ENCODE data around the gene UBN1.

Gene UBN1

DNA sequence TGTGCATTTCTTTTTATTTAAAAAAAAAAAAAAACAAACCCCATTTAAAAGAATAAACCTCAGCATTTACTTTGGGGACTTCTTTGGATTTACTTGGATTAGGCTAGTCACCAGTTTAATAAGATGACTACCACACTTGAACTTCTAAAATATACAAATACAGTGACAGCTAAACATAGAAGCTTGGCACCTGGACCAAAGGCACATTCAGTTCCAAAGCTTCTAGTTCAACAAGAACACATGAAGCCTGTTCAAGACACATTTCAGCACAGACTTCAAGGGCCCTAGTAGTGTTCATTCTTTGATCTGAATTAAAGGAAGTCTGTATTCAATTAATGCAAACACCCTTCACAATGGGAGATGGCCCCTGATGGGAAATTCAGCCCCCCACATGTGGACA lies 33.2 kb upstream of the UBN1 start:
- DNase-seq (ENCODE audit: low read depth in 1 of 2, low spot score in 1 of 2): no peak

DNA sequence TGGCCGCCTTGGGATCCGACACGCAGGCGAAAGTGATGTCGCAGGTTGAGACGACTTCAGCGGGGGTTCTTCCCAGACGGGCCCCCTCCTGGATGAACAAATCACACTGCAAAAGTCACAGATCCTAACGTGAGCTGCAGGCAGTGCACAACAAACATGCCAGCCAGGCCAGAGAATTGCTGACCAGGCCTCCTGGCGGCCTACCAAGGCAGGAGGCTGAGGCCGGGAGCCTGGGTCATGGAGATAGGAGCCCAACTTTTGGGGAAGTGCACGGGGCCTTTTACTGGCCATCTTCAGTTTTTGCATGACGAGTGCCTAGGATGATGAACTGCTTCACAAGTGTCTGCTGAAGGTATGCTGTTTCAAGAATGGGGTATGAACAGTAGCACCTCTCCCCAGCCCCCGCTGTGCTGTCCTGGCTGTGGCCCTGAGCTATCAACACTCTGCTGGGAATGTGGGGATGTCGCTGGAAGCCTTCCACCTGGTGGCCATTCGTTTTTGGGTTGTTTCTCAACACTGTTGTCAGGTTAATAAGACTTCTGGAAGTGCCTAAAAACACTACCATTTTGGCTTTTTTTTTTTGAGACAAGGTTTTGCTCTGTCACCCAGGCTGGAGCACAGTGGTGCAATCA lies 32.6 kb upstream of the UBN1 start:
- no peak for DNase-seq (ENCODE audit: low read depth in 1 of 2, low spot score in 1 of 2)

DNA sequence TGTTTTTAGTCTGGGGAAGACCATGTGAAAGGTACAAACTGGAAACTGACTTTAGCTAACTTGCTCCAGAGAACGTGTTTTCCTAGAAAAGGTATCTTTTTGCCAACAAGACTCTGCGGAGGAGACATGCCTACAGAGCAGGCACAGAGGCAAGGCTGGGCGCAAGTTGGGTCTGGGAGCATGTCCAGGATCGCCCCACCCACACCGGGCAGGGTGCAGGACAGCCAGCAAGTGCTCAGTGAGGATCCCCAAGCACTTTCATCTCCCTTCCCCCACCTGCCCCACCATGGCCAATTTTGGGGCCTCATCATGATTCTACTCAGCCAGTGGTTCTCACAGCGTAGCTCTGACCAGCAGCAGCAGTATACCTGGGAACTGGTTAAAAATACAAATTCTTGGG lies 26.6 kb upstream of the UBN1 start:
- DNase-seq (ENCODE audit: low read depth in 1 of 2, low spot score in 1 of 2): no peak

DNA sequence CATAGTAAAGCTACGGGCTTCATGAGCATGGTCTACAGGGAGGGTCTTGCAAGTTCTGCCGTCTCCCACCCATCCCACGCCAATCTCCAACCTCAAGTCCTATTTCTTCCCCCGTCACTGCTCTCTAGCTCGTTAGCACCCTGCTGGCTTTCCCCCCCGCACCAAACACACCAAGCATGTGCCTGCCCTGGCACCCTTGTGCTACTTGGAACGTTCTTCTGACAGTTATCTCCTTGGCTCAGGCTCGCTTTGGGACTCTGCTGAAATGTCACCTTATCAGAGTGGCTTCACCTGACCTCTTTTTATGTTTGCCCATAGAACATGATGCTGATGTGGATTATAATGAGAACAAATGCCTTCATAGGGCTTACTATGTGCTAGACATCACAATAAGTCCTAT lies 22.1 kb upstream of the UBN1 start:
- no peak for DNase-seq (ENCODE audit: low read depth in 1 of 2, low spot score in 1 of 2)

DNA sequence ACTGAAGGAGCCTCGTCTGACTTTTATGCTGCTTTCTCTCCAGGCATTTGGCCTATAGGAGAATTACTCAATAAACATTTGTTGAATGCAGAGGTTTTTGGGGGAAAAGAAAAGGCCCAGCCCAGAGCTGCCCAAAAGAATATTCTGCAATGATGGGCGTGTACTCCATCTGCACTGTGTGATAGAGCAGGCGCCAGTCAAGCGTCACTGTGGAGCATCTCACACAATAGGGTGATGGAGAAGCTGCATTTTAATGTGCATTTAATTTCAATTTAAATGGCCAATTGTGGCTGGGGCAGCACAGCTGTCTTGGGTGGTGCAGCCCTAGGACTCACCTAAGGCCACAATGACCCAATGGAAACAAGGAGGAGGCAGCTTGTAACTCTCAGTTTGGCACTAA lies 20.8 kb upstream of the UBN1 start:
- no peak for DNase-seq (ENCODE audit: low read depth in 1 of 2, low spot score in 1 of 2)

DNA sequence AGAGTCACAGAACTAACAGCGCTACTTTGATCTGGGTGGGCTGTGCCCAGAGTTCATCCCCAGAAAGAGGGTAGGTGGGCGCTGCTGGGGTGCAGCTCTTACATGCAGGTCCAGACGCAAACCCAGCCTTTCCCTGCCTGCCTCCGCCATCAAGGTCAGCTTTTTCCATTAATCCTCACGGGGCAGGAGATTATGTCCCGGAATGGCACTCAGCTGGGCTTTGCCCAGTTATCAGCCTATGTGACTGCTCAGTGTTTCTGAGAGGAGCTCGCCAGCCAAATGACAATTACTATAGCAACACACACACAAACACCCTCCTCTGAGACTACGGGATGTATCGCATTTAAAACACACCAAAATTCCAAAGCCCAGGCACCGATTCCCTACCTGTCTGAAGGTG lies 20.3 kb upstream of the UBN1 start:
- no peak for DNase-seq (ENCODE audit: low read depth in 1 of 2, low spot score in 1 of 2)

DNA sequence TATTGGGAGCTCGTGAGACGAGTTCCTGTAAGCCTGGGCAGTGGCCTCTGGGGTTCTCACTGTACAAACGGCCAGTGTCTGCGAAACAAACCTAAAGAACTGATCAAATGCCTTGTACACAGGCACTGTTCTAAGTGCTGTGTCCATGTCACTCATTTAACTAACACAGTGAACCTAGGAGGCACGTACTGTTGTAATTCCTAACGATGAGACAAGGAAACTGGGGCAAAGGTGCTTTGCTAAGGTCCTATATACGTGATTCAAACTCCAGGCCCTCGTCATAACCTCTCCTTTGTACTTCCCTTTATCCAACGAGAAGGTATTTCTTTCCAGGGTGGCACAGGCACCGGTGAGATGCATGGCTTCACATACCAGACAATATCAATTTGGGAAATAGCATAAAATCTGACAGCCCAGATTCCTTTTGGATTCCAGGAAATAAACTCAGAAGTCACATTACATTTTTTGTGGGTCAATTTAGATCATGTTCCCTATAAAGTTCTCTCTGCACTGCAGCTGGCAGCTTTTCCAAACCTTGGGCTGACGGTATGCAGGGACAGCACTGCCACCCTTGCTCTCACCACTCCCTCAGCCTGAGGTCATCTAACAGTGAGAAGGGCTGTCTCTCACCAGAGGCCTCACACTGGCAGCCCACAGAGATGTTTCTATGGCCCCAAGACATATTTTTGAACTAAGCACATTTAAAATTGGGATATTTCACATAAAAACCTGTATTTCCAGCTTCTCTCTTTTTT lies 18.5 kb upstream of the UBN1 start:
- no peak for DNase-seq (ENCODE audit: low read depth in 1 of 2, low spot score in 1 of 2)

DNA sequence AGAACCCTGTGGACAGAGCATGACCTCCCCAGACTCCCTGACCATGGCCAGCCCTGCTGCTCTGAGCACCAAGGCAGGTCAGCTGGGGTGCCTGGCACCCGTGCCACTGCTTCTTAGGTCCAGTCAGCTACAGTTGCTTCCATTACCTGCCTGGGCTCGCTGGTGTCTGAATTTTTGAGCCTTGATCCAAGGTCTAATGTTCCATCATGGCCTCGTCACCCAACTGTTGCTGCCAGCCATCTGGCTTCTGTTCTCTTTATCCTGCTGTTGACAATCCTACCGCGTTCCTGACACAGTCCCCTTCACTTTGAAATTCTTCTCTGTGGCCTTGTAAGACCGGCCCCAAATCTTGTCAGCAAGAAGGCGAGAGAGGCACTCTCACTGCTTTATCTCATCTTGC lies 16.9 kb upstream of the UBN1 start:
- no peak for DNase-seq (ENCODE audit: low read depth in 1 of 2, low spot score in 1 of 2)

DNA sequence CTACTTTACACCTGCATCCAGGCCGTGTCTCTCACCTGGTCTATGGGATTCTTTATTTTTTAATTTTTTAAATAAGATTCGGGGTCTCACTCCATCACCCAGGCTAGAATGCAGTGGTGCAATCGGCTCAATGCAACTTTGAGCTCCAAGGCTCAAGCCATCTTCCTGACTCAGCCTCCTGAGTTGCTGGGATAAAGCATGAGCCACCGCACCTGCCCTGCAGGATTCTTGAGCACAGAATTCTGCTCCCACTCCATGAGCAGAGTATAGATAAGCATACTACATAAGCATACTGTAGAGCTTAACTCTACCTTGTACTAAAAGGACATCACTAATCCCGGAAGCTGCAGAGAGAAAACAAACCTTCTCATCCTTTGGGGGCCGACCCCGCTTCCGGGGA lies 15.7 kb upstream of the UBN1 start:
- DNase-seq (ENCODE audit: low read depth in 1 of 2, low spot score in 1 of 2): no peak

DNA sequence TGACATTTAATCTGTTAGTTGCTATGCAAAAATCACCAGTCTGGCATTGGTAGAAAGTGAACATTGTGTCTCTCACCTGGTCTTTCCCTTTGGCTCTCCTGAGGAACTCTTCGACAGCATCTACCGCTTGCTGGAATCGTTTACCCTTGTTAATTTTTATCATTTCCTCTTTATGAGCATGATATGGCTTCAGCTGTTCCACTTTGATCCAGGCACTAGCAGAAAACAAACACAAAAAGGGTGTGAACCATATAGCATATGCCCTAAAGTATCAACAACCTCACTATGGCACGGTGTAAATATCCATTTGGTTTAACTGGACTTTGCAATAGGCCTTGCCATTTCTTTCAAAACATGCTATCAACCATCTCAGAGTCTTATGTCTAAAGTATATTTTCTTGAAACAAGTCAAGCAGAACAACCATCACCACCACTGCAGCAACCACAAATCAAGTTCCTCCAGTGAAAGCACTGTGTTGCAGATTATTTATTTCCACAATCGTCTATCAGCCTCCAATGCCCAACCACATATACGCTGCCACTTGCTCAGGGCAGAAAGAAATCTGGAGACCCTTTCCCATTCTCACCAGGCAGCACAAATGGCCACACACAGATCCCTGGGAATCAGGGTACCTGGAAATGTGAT lies 14.5 kb upstream of the UBN1 start:
- no peak for DNase-seq (ENCODE audit: low read depth in 1 of 2, low spot score in 1 of 2)

DNA sequence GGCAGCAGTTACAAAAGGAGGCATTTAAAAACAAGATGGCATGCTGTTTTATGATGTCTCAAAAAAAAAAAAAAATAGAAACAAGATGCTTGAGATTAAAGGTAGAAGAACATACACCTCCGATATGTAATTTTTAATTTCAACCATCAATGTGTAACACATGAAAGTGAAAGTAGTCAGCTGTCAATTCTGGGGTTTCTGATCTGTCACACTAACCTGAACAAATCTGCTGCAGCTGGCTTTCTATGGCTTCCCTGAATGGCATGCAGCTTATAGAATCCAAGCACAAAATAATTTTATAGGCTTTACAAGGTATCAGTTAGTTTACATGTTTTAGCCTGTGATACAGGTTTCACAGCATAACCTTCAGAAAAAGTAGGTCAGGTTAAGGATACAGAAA lies 13.7 kb upstream of the UBN1 start:
- DNase-seq (ENCODE audit: low read depth in 1 of 2, low spot score in 1 of 2): no peak

DNA sequence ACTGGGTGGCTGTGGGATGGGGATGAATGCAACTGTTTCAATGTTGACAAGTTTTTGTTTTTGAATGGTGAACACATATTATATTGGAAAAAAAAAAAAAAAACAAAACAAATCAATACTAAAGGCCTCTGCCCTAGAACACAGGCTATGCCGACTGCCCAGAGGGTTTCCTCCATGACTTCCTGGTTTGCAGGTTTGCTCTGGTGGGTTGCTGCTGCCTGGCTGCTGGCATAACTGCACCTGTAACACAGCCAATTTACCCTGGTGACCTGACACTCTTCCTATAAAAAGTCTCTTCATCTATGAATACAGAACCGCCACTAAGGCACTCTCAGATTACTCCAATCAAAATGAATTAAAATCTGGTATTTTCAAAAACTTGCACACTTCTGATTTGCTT lies 10.6 kb upstream of the UBN1 start:
- DNase-seq (ENCODE audit: low read depth in 1 of 2, low spot score in 1 of 2): no peak

DNA sequence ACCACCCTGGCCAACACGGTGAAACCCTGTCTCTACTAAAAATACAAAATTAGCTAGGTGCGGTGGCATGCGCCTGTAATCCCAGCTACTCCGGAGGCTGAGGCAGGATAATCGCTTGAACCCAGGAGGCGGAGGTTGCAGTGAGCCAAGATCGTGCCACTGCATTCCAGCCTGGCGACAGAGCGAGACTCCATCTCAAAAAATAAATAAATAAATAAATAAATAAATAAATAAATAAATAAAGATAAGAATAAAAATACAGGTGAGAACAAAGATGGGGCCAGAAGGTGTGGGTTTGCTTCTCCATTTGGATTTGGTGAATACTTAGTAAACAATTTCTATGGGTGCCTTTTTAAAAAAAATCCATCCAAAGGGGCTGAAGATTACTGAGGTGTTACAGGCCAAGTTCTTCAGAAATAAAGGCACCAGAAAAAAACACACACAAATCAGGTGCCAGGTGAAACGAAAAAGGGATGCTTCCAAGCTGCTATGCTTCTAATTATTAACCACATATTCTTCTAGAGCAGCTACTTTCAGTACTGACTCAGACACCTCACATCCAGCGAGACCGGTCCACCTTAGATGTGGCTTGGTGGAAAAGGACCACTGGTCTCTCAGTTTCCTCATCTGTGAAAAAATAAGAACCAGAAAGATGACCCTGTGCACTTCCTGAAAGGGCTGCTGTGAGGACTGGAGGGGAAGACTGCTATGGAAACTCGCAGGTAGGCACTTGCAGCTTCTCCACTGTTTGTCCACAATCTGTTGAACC lies 9.4 kb upstream of the UBN1 start:
- no peak for DNase-seq (ENCODE audit: low read depth in 1 of 2, low spot score in 1 of 2)

DNA sequence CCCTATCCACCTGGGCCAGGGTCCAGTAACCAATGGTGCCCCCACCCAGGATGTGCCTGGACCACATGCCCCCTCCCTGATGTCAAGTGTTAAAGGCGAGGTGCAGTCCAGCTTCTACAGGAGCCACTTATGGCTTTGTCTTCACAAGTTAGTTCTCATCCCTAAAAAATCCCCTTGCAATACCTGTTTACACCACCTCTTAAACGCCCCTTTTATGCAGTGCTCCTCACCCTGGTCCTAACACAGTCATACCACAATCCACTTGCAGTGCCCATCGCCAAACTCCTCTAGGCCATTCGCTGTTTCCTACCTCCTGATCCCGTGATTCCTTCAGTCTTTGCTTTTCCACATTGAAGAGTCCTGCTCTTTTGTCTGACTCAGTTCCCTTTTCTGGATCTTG lies 7.3 kb upstream of the UBN1 start:
- no peak for DNase-seq (ENCODE audit: low read depth in 1 of 2, low spot score in 1 of 2)

DNA sequence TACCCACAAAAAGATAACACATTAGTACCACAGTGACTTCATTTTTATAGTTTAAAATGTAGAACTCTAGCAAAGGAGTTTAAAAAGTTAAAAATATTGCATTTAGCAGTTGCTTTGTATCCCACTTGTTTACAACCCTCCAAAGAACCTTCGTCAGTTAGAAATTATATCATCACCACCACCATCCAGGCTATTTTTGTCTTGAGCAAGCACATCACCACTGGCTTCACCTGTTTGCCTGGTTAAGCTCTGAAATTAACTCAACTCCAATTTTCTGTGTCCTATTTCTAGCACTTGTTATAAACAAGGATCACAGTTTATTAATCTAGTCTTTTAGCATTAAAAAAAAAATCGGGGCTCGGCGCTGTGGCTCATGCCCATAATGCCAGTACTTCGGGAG lies 6.3 kb upstream of the UBN1 start:
- no peak for DNase-seq (ENCODE audit: low read depth in 1 of 2, low spot score in 1 of 2)

DNA sequence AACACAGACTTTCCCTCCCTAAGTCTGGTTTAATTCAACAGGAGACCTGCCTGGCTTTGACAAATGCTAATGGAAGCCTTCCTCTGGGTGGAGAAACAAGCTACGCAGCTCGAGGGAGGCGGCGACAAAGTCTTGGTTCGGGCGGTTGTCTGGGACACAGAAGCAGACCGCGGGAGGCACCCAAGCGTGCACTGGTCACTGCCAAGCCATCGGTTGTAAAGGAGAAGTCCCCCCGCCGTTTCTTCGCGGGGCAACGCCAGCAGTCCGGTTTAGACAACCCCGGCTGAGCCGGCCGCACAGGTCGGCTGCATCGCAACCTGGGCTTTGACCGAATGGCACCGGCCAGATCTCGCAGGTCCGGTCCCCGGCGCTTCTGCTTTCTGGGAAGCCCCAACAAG lies 779 bp upstream of the UBN1 start:
- DNase-seq (ENCODE audit: low read depth in 1 of 2, low spot score in 1 of 2): no peak

DNA sequence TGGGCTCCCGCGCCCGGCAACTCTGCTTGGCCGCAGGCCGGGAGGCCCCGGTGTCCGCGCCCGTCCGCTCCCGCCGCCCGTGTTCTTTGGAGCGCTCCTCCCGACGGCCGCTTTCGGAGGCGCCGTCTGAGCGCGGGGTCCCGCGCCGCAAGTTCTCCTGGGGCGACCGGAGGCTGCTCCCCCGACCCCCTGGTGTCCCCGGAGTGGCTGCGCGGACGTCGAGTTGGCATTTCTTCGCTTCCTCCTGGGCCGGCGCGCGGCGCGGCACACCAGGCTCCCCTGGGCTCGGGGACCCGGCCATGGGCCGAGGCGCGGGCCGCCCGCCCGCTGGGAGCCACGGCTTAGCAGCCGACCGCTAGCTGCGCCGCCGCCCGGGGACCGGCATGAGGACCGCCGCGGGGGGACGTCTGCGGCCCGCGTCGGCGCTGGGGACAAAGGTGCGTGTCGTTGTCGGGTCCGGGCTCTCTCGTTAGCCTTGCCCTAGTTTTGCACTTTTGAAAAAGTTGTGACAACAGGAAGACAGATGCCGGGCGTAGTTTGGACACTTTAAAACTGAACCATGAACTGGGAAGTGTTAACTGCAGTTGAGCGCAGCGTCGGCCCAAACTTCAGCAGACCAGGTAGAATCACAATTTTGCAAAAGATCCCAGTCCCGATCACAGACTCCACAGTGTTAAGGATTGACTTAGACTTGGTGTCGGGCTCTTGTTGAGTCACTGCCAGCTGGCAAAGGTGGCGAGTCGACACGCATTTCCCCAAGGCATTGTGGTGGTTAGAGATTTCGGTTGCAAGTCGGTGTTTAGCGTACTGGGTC lies 700 bp downstream of the UBN1 start:
- DNase-seq (ENCODE audit: low read depth in 1 of 2, low spot score in 1 of 2): peak; percentile 11 to 20

DNA sequence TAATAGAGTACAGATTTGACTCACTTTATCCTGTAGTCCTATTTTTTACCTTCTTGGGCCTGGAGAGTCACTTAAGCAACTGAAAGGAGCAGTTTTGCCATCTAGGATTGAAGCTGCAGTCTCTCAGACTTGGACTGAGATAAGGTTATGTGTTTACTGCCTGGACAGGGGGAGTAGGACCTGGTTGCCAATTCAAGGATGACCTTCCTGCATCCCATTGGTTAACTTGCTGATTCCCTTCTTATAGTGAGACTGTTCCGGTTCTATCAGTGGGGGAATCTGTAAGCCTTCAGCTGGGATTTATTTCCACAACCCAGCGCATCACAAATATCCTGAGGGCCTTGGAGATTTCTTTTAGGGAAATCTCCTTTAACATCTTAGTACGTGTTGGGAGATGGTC lies 2.9 kb downstream of the UBN1 start:
- DNase-seq (ENCODE audit: low read depth in 1 of 2, low spot score in 1 of 2): no peak

DNA sequence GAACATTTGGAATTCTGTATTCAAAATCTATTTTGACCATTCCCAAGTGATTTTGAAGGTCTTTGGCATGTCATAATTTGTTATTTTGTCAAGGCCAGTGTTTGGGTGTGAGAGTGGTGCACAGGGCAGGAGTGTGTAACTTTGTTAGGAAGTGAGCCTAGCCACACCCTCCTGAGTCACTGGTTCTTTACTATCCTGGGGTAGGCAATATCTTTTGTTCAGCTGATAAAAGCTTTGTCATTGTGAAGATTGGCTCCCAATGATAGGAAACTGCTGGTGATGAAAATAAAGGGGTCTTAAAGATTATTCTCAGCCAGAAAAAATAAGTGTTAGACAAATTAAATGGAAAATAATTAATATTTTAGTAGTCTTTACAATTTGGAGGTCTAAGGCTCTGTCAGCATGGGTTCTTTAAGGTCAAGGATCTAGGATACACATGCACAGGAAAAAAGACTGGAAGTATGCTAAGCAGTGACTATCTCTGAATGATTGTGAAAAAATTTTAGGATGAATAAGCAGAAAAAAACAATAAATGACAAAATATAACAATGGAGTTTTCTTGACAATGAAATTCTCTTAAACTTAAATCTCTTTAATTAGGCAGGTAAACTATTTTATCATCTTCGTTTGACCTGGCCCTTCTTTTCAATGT lies 5.1 kb downstream of the UBN1 start:
- no peak for DNase-seq (ENCODE audit: low read depth in 1 of 2, low spot score in 1 of 2)

DNA sequence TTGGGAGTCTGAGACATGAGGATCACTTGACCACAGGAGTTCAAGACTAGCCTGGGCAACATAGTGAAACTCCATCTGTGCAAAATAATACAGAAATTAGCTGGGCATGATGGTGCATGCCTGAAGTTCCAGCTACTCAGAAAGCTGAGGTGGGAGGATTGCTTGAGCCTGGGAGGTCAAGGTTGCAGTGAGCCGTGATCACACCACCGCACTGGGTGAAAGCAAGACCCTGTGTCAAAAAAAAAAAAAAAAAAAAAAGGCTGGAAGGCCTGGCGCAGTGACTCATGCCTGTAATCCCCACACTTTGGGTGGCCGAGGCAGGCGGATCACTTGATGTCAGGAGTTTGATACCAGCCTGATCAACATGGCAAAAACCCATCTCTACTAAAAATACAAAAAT lies 8.1 kb downstream of the UBN1 start:
- DNase-seq (ENCODE audit: low read depth in 1 of 2, low spot score in 1 of 2): no peak

DNA sequence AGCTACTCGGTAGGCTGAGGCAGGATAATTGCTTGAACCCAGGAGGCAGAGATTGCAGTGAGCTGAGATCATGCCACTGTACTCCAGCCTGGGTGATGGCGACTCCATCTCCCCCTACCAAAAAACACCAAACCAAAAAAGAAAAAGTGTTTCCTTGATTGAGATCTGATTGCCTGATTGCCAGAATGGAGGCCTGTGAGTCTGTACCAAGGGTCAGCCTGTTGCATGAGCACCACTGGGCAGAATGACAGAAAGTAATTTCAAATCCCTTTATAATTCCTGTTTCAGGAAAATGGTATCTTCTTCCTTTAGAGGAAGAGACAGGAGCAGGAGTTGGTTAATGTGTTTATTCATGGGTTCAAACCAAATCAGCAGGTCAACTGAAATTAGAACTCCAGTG lies 8.5 kb downstream of the UBN1 start:
- no peak for DNase-seq (ENCODE audit: low read depth in 1 of 2, low spot score in 1 of 2)
